SH-SY5Y (cell line): ENCODE measurements around the gene PVR.

ENCODE experiments used
- GATA2 ChIP-seq: IDR thresholded peaks from 2 replicates; pipeline ENCODE4 v1.6.1; 2011; ENCODE audit warnings: mild to moderate bottlenecking, low read depth, low read length
- GATA3 ChIP-seq: IDR thresholded peaks from 2 replicates; pipeline ENCODE4 v1.6.1; 2011; ENCODE audit warnings: low read depth, mild to moderate bottlenecking, low read length, moderate library complexity

GRCh38 chr19:44634785-44635184 is 8.9 kb upstream of the PVR start:
- no peak for TF ChIP-seq GATA3
- TF ChIP-seq GATA2, result no peak
